HG03103 (cell line): ENCODE data around the gene ZFYVE16.
A peak's percentile ranks its signal among the peaks of the same experiment; 100 is the strongest.
"Not testable (repeated sequence)": the region's sequence is repeated elsewhere in the genome, so short reads cannot be mapped to it uniquely, and the experiment has no call there.

Experiments
- ATAC-seq: cut with Tn5 transposase; IDR thresholded peaks from one replicate; pipeline ENCODE4 v1.9.1; 2021; ENCODE audit warnings: low read depth; ENCODE audit not compliant: unreplicated experiment

Gene ZFYVE16

DNA sequence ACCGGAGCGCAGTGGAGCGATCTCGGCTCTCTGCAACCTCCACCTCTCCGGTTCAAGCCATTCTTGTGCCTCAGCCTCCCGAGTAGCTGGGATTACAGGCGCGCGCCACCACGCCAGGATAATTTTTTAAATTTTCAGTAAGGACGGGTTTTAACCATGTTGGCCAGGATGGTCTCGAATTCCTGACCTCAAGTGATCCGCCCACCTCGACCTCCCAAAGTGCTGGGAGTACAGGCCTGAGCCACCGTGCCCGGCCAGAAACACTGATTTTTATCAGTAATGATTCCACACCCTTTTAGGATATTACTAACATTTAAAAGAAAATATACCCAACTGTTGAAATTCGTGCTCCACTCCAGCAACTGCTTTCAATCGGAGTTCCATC is 79.6 kb downstream of the ZFYVE16 start:
- no peak for ATAC-seq

DNA sequence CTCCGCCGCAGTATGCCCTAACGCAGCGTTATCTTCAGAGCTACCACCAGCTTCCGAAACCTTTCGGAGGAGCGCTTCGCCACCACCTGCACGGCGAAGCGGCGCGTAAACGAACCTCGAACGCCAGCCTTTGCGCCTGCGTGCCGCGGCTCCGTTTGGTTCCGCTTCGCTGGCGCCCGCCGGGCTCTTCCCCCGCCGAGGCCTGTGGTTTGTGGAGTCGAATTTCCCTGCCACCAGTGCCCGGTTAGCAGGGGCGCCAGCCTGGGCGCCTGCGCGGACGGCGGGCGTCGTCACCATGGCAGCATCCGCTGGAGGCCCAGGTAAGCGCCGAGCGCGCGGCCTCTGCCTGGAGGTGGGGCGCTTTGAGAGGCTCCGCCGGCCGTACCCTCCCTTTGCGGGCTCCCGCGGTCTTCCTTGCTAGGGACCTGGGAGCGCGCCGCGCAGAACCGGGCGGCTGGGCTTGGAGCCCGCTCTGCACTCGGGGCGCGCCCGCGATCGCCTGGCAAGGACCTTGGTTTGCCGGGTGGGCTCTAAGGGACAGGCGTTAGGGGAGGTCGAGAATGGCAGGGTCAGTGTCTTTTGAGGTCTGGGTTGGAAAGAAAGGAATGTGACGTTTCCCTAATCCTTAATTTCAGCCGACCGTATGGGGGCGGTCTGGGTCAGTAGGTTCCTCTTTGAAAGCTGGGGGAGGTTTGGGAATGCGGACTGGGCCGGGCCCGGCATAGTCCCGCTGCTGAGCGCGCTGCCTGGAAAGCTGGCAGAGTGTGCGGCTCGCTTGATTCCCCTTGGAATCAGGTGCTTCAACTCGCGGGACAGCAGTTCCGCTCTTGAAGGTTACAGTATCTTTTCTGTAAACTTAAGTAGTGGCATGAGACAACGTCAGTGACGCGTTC is 80.2 kb downstream of the ZFYVE16 start, which contains the start of gene FAM151B:
Gene FAM151B, plus strand, starts transcription at position 272 of the 893 bp plus-strand sequence. Its CDS starts 24 bp downstream, at position 296.
- ATAC-seq, result peak; percentile 82

DNA sequence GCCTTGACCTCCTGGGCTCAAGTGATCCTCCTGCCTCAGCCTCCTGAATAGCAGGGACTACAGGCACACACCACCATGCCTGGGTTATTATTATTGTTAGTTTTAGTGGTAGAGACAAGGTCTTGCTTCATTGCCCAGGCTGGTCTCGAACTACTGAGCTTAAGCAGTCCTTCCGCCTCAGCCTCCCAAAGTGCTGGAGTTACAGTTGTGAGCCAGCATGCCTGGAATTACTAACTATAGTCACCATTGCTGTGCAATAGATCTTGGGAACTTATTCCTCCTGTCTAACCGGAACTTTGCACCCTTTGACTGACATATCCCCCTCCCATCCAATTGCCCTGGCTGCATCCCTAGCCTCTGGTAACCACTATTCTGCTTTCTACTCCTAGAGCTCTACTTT is 83.4 kb downstream of the ZFYVE16 start:
- no peak for ATAC-seq

DNA sequence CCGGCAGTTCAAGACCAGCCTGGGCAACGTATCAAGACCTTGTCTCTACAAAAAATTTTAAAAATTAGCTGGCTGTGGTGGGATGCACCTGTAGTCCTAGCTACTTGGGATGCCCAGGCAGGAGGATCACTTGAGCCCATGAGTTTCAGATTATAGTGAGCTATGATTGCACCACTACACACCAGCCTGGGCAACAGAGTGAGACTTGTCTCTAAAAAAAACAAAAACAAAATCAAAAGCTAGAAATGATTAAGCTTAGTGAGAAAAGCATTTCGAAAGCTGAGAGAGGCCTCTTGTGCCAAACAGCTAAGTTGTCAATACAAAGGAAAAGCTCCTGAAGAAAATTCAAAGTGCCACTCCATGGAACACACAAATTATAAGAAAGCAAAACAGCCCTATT is 84.9 kb downstream of the ZFYVE16 start:
- ATAC-seq, result no peak

DNA sequence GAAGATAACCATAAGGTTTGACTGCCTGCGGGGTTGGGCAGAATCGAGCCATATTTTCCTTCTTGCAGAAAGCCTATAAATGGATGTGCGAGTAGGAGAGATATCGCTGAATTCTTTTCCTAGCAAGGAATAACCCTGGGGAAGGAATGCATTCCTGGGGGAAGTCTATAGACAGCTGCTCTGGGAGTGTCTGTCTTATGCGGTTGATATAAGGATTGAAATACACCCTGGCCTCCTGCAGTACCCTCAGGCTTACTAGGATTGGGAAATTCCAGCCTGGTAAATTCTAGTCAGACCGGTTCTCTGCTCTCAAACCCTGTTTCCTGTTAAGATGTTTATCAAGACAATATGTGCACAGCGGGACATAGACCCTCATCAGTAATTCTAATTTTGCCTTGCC is 85.6 kb downstream of the ZFYVE16 start:
- not testable (repeated sequence) for ATAC-seq

DNA sequence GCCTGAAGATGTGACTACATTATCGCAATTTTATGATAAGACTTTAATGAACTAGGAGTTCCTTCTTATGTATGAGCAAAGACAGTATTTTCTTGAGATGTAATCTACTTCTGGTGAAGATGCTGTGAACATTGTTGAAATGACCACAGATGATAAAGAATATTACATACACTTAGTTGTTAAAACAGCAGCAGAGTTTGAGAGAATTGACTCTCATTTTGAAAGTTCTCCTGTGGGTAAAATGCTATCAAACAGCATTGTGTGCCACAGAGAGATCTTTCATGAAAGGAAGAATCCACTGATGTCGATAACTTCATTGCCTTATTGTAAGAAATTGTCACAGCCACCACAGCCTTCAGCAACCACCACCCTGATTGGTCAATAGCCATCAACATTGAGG is 88.0 kb downstream of the ZFYVE16 start:
- ATAC-seq, result no peak

DNA sequence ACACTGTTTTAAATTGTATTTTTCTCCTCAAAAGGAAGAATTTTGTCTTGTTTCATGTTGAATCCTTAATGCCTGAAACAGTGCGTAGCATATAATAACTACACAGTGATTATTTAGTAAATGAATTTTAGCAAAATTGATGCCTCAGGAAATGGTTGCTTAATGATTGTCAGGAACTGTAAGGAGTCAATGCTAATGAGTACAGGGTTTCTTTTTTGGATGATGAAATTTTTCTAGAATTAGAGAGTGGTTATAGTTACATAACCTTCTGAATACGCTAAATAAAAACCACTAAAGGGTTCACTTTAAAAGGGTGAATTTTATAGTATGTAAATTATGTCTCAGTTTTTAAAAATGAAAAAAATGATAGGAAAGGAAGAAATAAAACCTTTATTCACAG is 94.9 kb downstream of the ZFYVE16 start:
- no peak for ATAC-seq

DNA sequence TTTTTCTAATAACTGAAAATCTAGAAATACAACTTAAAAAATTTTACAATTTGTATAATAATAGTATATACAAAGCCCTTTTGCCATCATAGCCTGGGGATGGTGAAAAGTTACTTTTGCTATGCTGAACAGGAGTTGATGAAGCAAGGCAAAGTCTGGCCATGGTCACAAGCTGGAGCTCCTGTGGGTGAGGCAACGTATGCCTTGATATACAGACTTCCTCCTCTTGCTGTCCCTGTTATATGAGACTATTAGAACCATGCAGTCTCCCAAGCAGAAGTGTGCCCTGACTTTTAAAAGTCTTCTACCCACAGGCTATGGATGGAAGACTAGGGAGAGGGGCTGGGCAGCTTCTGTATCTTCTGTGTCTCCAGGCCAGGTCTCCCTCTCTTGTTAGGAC is 95.8 kb downstream of the ZFYVE16 start:
- no peak for ATAC-seq

DNA sequence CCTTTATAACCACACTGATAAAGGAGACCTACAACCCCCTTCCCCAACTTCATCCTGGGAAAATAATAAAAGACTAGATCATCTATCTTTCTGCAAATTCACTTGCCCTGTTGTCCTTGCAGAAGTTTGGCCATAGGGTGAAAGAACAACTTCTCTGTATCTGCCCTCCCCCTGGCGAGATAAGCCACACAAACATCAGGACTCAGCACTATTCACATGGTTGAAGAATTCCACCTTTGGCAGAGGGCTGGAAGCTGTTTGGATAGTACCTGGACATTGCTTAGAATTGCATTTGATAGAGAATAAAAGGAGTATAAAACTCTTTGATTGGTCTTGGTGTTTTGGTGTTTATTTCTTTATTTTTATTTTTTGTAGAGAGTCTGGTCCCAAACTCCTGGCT is 97.0 kb downstream of the ZFYVE16 start:
- ATAC-seq, result no peak

DNA sequence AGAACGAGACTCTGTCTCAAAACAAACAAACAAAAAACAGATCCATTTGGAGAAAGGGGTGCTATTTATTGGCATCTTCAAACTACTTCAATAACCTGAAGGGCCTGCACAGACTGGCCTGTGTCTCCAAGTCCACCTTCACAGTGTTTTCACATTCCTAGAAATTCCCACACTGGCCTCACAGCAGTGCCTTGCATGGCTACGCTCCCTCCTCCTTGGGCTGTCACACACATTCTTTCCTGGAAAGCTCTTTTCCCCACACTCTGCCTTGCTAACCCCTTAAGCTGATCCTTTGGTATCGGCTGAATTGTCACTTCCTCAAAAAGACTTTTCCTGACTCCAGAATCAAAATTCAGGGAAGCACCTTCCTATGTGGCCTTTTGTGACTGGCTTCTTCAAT is 99.8 kb downstream of the ZFYVE16 start:
- no peak for ATAC-seq

DNA sequence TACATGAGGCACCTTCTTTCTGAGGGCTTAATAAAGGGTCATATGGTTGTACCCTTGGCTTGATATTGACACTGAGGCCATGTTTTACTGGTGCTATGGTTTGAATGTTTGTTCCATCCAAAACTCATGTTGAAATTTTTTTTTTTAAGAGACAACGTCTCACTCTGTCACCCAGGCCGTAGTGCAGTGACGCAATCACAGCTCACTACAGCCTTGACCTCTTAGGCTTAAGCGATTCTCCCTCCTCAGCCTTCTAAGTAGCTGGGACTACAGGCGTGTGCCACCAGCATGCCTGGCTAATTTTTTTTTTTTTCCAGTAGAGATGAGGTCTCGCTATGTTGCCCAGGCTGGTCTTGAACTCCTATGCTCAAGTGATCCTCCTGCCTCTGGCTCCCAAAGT is 101.0 kb downstream of the ZFYVE16 start:
- no peak for ATAC-seq

DNA sequence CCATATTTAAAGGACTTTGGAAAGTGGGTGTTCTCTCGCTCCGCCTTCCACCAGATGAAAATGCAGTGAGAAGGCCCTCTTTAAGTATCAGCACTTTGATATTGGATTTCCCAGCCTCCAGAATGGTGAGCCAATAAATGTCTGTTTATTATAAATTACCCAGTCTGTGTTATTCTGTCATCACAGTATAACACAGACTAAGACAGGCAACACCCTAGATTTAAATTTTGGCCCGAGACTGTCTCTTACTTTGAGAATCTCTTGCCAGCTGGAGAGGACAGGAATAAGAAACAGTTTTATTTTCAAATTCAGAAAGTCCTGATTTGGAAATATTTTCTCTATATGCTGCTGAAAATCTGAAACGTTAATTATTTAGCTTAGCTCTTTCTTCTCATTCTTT is 101.5 kb downstream of the ZFYVE16 start:
- no peak for ATAC-seq

DNA sequence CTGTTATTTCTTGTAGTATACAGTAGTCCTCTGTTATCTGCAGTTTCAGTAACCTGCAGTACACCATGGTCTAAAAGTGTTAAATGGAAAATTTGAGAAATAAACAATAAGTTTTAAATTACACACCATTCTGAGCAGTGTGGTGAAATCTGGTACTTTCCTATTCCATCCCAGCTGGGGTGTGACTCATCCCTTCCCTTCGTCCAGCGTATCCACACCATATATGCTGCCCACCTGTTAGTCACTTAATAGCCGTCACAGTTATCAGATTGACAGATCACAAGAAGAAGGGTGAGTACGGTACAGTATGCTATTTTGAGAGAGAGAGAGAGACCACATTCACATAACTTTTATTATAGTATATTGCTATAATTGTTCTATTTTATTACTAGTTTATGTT is 109.0 kb downstream of the ZFYVE16 start:
- no peak for ATAC-seq
